GM12878 (cell line): Measurements from ENCODE around the gene EFNA4. TPM values are rescaled to one million over a fixed set of nuclear protein-coding genes. Genes with fewer than 3 reads are reported as not detected.

ENCODE experiments used
- ATF3 ChIP-seq: IDR thresholded peaks from 2 replicates; pipeline ENCODE4 v1.6.1; 2011; ENCODE audit warnings: low read depth, mild to moderate bottlenecking, low read length, moderate library complexity, borderline replicate concordance; ENCODE audit errors: extremely low read depth
- CEBPB ChIP-seq, 2 experiments: fragments of 150-350 bp in 1 of 2; IDR thresholded peaks; 2 replicates each; pipeline ENCODE4 v1.6.1; 2012 to 2014; ENCODE audit warnings: low read depth in 2 of 2, low read length in 2 of 2, borderline replicate concordance in 1 of 2, inconsistent platforms in 1 of 2
- CREM ChIP-seq: IDR thresholded peaks from 2 replicates; pipeline ENCODE4 v1.6.1; 2014; ENCODE audit warnings: antibody characterized with exemption, low read depth
- CTCF ChIP-seq, 3 experiments: IDR thresholded peaks in 2 of 3; conservative IDR thresholded peaks in 1 of 3; 2 replicates each; pipeline ENCODE4 v1.5.1; 2011; ENCODE audit warnings: low read depth in 3 of 3, low read length in 3 of 3, mild to moderate bottlenecking in 3 of 3, control low read depth in 2 of 3, moderate library complexity in 2 of 3, inconsistent platforms in 1 of 3, mixed read lengths in 1 of 3; ENCODE audit not compliant: control insufficient read depth in 2 of 3, insufficient read depth in 1 of 3; ENCODE audit errors: extremely low read depth in 1 of 3
- EGR1 ChIP-seq, 2 experiments: IDR thresholded peaks; 1 replicate in 1 of 2; 2 replicates in 1 of 2; pipeline ENCODE4 v1.6.1; 2011 to 2012; ENCODE audit warnings: low read depth in 2 of 2, low read length in 2 of 2, borderline replicate concordance in 1 of 2, mild to moderate bottlenecking in 1 of 2, moderate library complexity in 1 of 2
- FOXM1 ChIP-seq: IDR thresholded peaks from 2 replicates; pipeline ENCODE4 v1.6.1; 2012; ENCODE audit warnings: low read depth, mild to moderate bottlenecking, inconsistent platforms, low read length, moderate library complexity
- GABPA ChIP-seq: IDR thresholded peaks from 2 replicates; pipeline ENCODE4 v1.6.1; 2014; ENCODE audit warnings: antibody characterized with exemption, low read depth, mild to moderate bottlenecking, inconsistent platforms
- GATAD2B ChIP-seq: fragments of 450-650 bp; conservative IDR thresholded peaks from 2 replicates; pipeline ENCODE4 v1.6.1; 2017; ENCODE audit warnings: low read depth, mild to moderate bottlenecking, moderate library complexity
- HDAC2 ChIP-seq: fragments of 200-600 bp; sonication (generic); IDR thresholded peaks from 2 replicates; pipeline ENCODE4 v1.6.1; 2017
- MXI1 ChIP-seq: fragments of 150-350 bp; IDR thresholded peaks from 2 replicates; pipeline ENCODE4 v1.6.1; 2011; ENCODE audit warnings: low read depth, mild to moderate bottlenecking, inconsistent platforms, low read length, improper control_type of control experiment
- NFXL1 ChIP-seq: fragments of 450-650 bp; IDR thresholded peaks from 2 replicates; pipeline ENCODE4 v1.6.1; 2017; ENCODE audit warnings: antibody characterized with exemption, mild to moderate bottlenecking, borderline replicate concordance
- NKRF ChIP-seq: fragments of 450-650 bp; conservative IDR thresholded peaks from 2 replicates; pipeline ENCODE4 v1.6.1; 2017; ENCODE audit warnings: mild to moderate bottlenecking, moderate library complexity
- NR2F1 ChIP-seq: fragments of 450-650 bp; conservative IDR thresholded peaks from 2 replicates; pipeline ENCODE4 v1.6.1; 2017; ENCODE audit warnings: mild to moderate bottlenecking
- NRF1 ChIP-seq: conservative IDR thresholded peaks from 2 replicates; pipeline ENCODE4 v1.6.1; 2011; ENCODE audit warnings: mild to moderate bottlenecking, low read depth, low read length, improper control_type of control experiment
- PAX5 ChIP-seq: IDR thresholded peaks from 2 replicates; pipeline ENCODE4 v1.6.1; 2011; ENCODE audit warnings: low read depth, low read length, borderline replicate concordance
- RAD21 ChIP-seq: IDR thresholded peaks from 2 replicates; pipeline ENCODE4 v1.6.1; 2011; ENCODE audit warnings: mild to moderate bottlenecking, low read depth, low read length, moderate library complexity; ENCODE audit not compliant: insufficient read depth
- RELA ChIP-seq: fragments of 450-650 bp; IDR thresholded peaks from 2 replicates; pipeline ENCODE4 v1.8.0; 2014; ENCODE audit warnings: borderline replicate concordance; ENCODE audit not compliant: partially characterized antibody
- RUNX3 ChIP-seq: IDR thresholded peaks from 2 replicates; pipeline ENCODE4 v1.6.1; 2012; ENCODE audit warnings: low read length, inconsistent platforms
- SPI1 ChIP-seq: IDR thresholded peaks from 2 replicates; pipeline ENCODE4 v1.6.1; 2011; ENCODE audit warnings: low read depth, mild to moderate bottlenecking, low read length, moderate library complexity, borderline replicate concordance; ENCODE audit not compliant: insufficient read depth
- TCF3 ChIP-seq: IDR thresholded peaks from 2 replicates; pipeline ENCODE4 v1.6.1; 2012; ENCODE audit warnings: low read depth, mild to moderate bottlenecking, low read length, borderline replicate concordance; ENCODE audit not compliant: insufficient read depth
- TCF7 ChIP-seq: IDR thresholded peaks from 2 replicates; pipeline ENCODE4 v1.6.1; 2014; ENCODE audit warnings: antibody characterized with exemption, borderline replicate concordance
- YY1 ChIP-seq: IDR thresholded peaks from 2 replicates; pipeline ENCODE4 v1.6.1; 2011; ENCODE audit warnings: low read depth, mild to moderate bottlenecking, low read length
- ZBTB4 ChIP-seq: fragments of 450-650 bp; formaldehyde crosslinking; IDR thresholded peaks from 2 replicates; pipeline ENCODE4 v1.4.0; 2022; ENCODE audit warnings: mild to moderate bottlenecking, moderate library complexity
- ZNF217 ChIP-seq: fragments of 450-650 bp; IDR thresholded peaks from 2 replicates; pipeline ENCODE4 v1.6.1; 2017; ENCODE audit warnings: antibody characterized with exemption, mild to moderate bottlenecking
- polyA plus RNA-seq, 11 experiments: library from polyadenylated mRNA; depleted of rRNA in 4 of 11; unstranded in 6 of 11; stranded (reverse) in 5 of 11; fragments of >200 nt; fragmentation: Nextera tagmentation in 4 of 11; fragmentation: Illumina TruSeq in 1 of 11; extraction: Ambion mirVana in 4 of 11; extraction: Trizol in 1 of 11; gene quantifications; 1 replicate in 1 of 11; 2 replicates in 10 of 11; pipeline versions ENCODE4 v1.2.1 to v1.2.3, GENCODE V29; 2011 to 2016; ENCODE audit warnings: inconsistent platforms in 2 of 11, missing spikeins in 2 of 11, low read depth in 1 of 11
- total RNA-seq, 4 experiments: library from RNA; depleted of rRNA in 3 of 4; stranded (reverse); fragments of >200 nt in 3 of 4; fragmentation: Illumina TruSeq in 1 of 4; extraction: Trizol in 1 of 4; gene quantifications; 2 replicates each; pipeline versions ENCODE4 v1.2.1 to v1.2.3, GENCODE V29; 2013 to 2021

EFNA4 gene
- total and polyA plus RNA-seq, 10 of the 15 experiments (the other 5 are each of a cell fraction or from before 2014, with no cell fraction given), result 0.52 to 14.1 (median 4.8) TPM

- TF ChIP-seq TCF7 (no peak), PAX5 (no peak), ATF3 (no peak), CREM (no peak), YY1 (peak; percentile 56; the same call in 1 of the 2 replicates), ZBTB4 (no peak), NRF1 (no peak), SPI1 (no peak), RUNX3 (peak; percentile 80), CTCF (IDR thresholded peaks at IDR 0.05 in 2 of 3, conservative IDR thresholded peaks at IDR 0.05 in 1 of 3; ENCODE audit: control insufficient read depth in 2 of 3, extremely low read depth in 1 of 3, insufficient read depth in 1 of 3, low read depth in 3 of 3, low read length in 3 of 3) (peak; percentile 92 to 99 (median 98)), CEBPB (IDR thresholded peaks at IDR 0.05; ENCODE audit: borderline replicate concordance in 1 of 2, low read depth in 2 of 2, low read length in 2 of 2) (no peak), RELA (peak; percentile 27), EGR1 (IDR thresholded peaks at IDR 0.05; ENCODE audit: borderline replicate concordance in 1 of 2, low read depth in 2 of 2, low read length in 2 of 2) (no peak), RAD21 (0 out of 2 replicates have a peak, but pooled peaks have one; percentile 12), TCF3 (no peak), GATAD2B (no peak), NKRF (no peak), MXI1 (peak; percentile 44; the same call in 1 of the 2 replicates), ZNF217 (no peak), FOXM1 (no peak), NR2F1 (no peak), GABPA (no peak), HDAC2 (no peak), NFXL1 (no peak)
Measured at GRCh38 chr1:155086128-155086741, 22.7 kb downstream of the EFNA4 start (continued).
